Endothelial cell of umbilical vein (primary cell): ENCODE data around the gene RNF5. TPM values are rescaled to one million over a fixed set of nuclear protein-coding genes. Genes with fewer than 3 reads are reported as not detected.
A peak's percentile ranks its signal among the peaks of the same experiment; 100 is the strongest.

Source experiments
- BruUV-seq: library from RNA; stranded (reverse); fragments of 400-500 nt; replicated peaks from 2 replicates; lab custom pipeline; 2021; lab: Mats Ljungman, UMichigan
- CTCF ChIA-PET: fragments of 300-600, 350-600 bp; sonication (Branson Sonifier 250); formaldehyde crosslinking; loops from one replicate; lab custom pipeline; 2021; ENCODE audit warnings: antibody characterized with exemption, inconsistent platforms; lab: Charles Lee
- POLR2A ChIA-PET: fragments of 300-600, 350-600 bp; sonication (Branson Sonifier 250); formaldehyde crosslinking; loops from one replicate; lab custom pipeline; 2021; ENCODE audit warnings: antibody characterized with exemption, inconsistent platforms; lab: Charles Lee
- DNase-seq: peaks from one replicate; pipeline ENCODE4 v3.0.0-alpha.2; 2011; ENCODE audit warnings: low read depth, low spot score
- FAIRE-seq: peaks from 2 replicates; lab custom pipeline; 2011; peaks lifted over from hg19 to GRCh38; lab: Jason Lieb, UNC
- H2AFZ ChIP-seq: 2 replicates; pipeline ENCODE4 v1.6.0; 2012; ENCODE audit warnings: low read depth, low read length, control low read depth, inconsistent platforms
- H3K27ac ChIP-seq: 2 replicates; pipeline ENCODE4 v1.5.1; 2011; ENCODE audit warnings: low read depth, mild to moderate bottlenecking, control low read depth, low read length, moderate library complexity; ENCODE audit not compliant: insufficient read depth
- H3K27me3 ChIP-seq, 2 experiments: 2 replicates each; pipeline versions ENCODE4 v1.6.0 to v1.6.1; 2011; ENCODE audit warnings: low read length in 2 of 2, mixed read lengths in 1 of 2; ENCODE audit not compliant: control insufficient read depth in 2 of 2, insufficient read depth in 2 of 2
- H3K36me3 ChIP-seq, 2 experiments: 2 replicates in 1 of 2; 3 replicates in 1 of 2; pipeline ENCODE4 v1.5.1; 2011; ENCODE audit warnings: low read length in 2 of 2, mild to moderate bottlenecking in 1 of 2, moderate library complexity in 1 of 2; ENCODE audit not compliant: control insufficient read depth in 2 of 2, insufficient read depth in 2 of 2; ENCODE audit errors: extremely low read depth in 1 of 2
- H3K4me1 ChIP-seq: 3 replicates; pipeline ENCODE4 v1.5.1; 2011; ENCODE audit warnings: mild to moderate bottlenecking, low read length; ENCODE audit not compliant: control insufficient read depth, insufficient read depth; ENCODE audit errors: extremely low read depth
- H3K4me2 ChIP-seq: 2 replicates; pipeline ENCODE4 v1.6.1; 2011; ENCODE audit warnings: low read length, control low read depth, mixed read lengths; ENCODE audit not compliant: insufficient read depth
- H3K4me3 ChIP-seq, 3 experiments: fragments of 200-600 bp in 1 of 3; sonication (generic), shearing (Covaris generic) in 1 of 3; replicated peaks in 1 of 3; 2 replicates each; pipeline ENCODE4 v1.5.1; 2011 to 2016; ENCODE audit warnings: control low read depth in 3 of 3, low read length in 3 of 3, mild to moderate bottlenecking in 2 of 3, inconsistent platforms in 1 of 3, low read depth in 1 of 3, moderate library complexity in 1 of 3; ENCODE audit not compliant: insufficient read depth in 1 of 3
- H3K79me2 ChIP-seq: 2 replicates; pipeline ENCODE4 v1.6.0; 2012; ENCODE audit warnings: low read length, inconsistent platforms; ENCODE audit not compliant: control insufficient read depth, insufficient read depth
- H3K9ac ChIP-seq: replicated peaks from 2 replicates; pipeline ENCODE3; 2011; ENCODE audit warnings: low read length, control low read depth; ENCODE audit not compliant: insufficient read depth; ENCODE audit errors: extremely low read depth
- H3K9me1 ChIP-seq: replicated peaks from 3 replicates; pipeline ENCODE4 v1.6.0; 2011; ENCODE audit warnings: mild to moderate bottlenecking, low read length; ENCODE audit not compliant: control insufficient read depth, insufficient read depth; ENCODE audit errors: extremely low read depth
- H3K9me3 ChIP-seq: replicated peaks from 2 replicates; pipeline ENCODE4 v1.5.1; 2012; ENCODE audit warnings: low read length, inconsistent platforms; ENCODE audit not compliant: control insufficient read depth, insufficient read depth
- H4K20me1 ChIP-seq: replicated peaks from 2 replicates; pipeline ENCODE3; 2011; ENCODE audit warnings: mild to moderate bottlenecking, low read length; ENCODE audit not compliant: control insufficient read depth, insufficient read depth; ENCODE audit errors: extremely low read depth
- CTCF ChIP-seq, 2 donors: IDR thresholded peaks; 1 replicate in 1 of 2; 2 replicates in 1 of 2; pipeline ENCODE4 v1.5.1; 2011; ENCODE audit warnings: low read length in 2 of 2, mild to moderate bottlenecking in 2 of 2, moderate library complexity in 2 of 2, control low read depth in 1 of 2, inconsistent platforms in 1 of 2, low read depth in 1 of 2; ENCODE audit not compliant: insufficient read depth in 1 of 2; ENCODE audit errors: extremely low read depth in 1 of 2
- EZH2 ChIP-seq: IDR thresholded peaks from 2 replicates; pipeline ENCODE4 v1.6.1; 2012; ENCODE audit warnings: borderline replicate concordance, low read depth, mild to moderate bottlenecking, moderate library complexity, low read length, inconsistent platforms; ENCODE audit not compliant: severe bottlenecking
- JUN ChIP-seq: IDR thresholded peaks from 2 replicates; pipeline ENCODE4 v1.6.1; 2011; ENCODE audit warnings: borderline replicate concordance, low read depth; ENCODE audit not compliant: insufficient read length, insufficient read depth
- dilution Hi-C: fragments of 300-500 bp; cut with MboI; formaldehyde crosslinking; loops from one replicate; pipeline ENCODE4 v1.15.0; 2019; ENCODE audit warnings: low sequenced_read_pairs; ENCODE audit not compliant: extremely low pct_ligation_motif_present
- intact Hi-C: fragments of 100-400 bp; cut with micrococcal nuclease; formaldehyde crosslinking; loops from one replicate; pipeline ENCODE4 v1.10.0; 2022
- polyA plus RNA-seq, 4 experiments: library from polyadenylated mRNA; depleted of rRNA in 3 of 4; stranded (reverse) in 3 of 4; unstranded in 1 of 4; fragments of >200 nt; gene quantifications; 2 replicates each; pipeline versions ENCODE4 v1.2.1 to v1.2.3, GENCODE V29; 2011 to 2012; ENCODE audit warnings: missing spikeins in 1 of 4
- total RNA-seq: library from RNA; stranded (reverse); gene quantifications from 2 replicates; pipeline ENCODE4 v1.2.3, GENCODE V29; 2021

RNF5 gene
- total and polyA plus RNA-seq, 2 donors (not counting 3 experiments of a cell fraction or from before 2014, with no cell fraction given), result 49.2 to 100 TPM

GRCh38 chr6:32148289-32149091 is 29.7 kb upstream of the RNF5 start:
- POLR2A ChIA-PET, result interaction anchor here (0.5 to 0.8 kb wide), 2 partner anchors 18 to 48 kb away, joined by 4 to 5 read pairs; no protein-coding TSS in a partner anchor

More at GRCh38 chr6:32148289-32149091, 29.7 kb upstream of the RNF5 start:
- no peak overlapping the region for H3K27ac ChIP-seq
- no peaks in the 10 kb centered on the region for H4K20me1 ChIP-seq
- no peak overlapping the region for H3K9ac ChIP-seq
- TF ChIP-seq JUN (no peak), EZH2 (peak; percentile 40), CTCF (IDR thresholded peaks at IDR 0.05; ENCODE audit: extremely low read depth in 1 of 2, insufficient read depth in 1 of 2, low read depth in 1 of 2, low read length in 2 of 2) (peak; percentile 37 to 40)
- no TSS peak for BruUV-seq
- peaks cover 16% of the 10 kb centered on the region for H3K4me1 ChIP-seq
- H3K4me2 ChIP-seq, result peak overlapping the region; percentile 59
- peak; percentile 66 for DNase-seq
- H3K27me3 ChIP-seq, result peaks cover 24 to 27% of the 10 kb centered on the region in 2 experiments
- peak overlapping the region; percentile 11 to 53 (median 30) for H3K4me3 ChIP-seq
- CTCF ChIA-PET, result interaction anchor here (0.7 to 2.8 kb wide), 11 partner anchors 8 to 637 kb away, joined by 3 to 12 read pairs (median 4); partner anchors contain the start of genes AGPAT1, ATF6B and FKBPL
- H3K36me3 ChIP-seq, result no peaks in the 10 kb centered on the region
- H3K9me1 ChIP-seq, result no peaks in the 10 kb centered on the region
- dilution Hi-C loops (no loop called here), intact Hi-C loops (loop anchor here (1.0 kb wide), 1 partner anchor 47 kb away; no protein-coding TSS in a partner anchor)
- peak overlapping the region; percentile 92 for H2AFZ ChIP-seq
- FAIRE-seq, result peak; percentile 84
- H3K79me2 ChIP-seq, result no peaks in the 10 kb centered on the region
- no peaks in the 10 kb centered on the region for H3K9me3 ChIP-seq
